Measurements from ENCODE around the gene OSBPL10. TPM values are rescaled to one million over a fixed set of nuclear protein-coding genes. Genes with fewer than 3 reads are reported as not detected.

OSBPL10 gene
- total RNA-seq, 4 donors from 2014 or later, result 7.9 to 25.5 (median 11.8) TPM

GRCh38 chr3:31725568-31725967 is 255.5 kb downstream of the OSBPL10 start:
- H3K4me3 ChIP-seq, result no peak overlapping the region
- no peaks in the 10 kb centered on the region for H3K36me3 ChIP-seq
- TF ChIP-seq POLR2A (IDR thresholded peaks at IDR 0.05), result no peak
- TF ChIP-seq, protein P1, sequence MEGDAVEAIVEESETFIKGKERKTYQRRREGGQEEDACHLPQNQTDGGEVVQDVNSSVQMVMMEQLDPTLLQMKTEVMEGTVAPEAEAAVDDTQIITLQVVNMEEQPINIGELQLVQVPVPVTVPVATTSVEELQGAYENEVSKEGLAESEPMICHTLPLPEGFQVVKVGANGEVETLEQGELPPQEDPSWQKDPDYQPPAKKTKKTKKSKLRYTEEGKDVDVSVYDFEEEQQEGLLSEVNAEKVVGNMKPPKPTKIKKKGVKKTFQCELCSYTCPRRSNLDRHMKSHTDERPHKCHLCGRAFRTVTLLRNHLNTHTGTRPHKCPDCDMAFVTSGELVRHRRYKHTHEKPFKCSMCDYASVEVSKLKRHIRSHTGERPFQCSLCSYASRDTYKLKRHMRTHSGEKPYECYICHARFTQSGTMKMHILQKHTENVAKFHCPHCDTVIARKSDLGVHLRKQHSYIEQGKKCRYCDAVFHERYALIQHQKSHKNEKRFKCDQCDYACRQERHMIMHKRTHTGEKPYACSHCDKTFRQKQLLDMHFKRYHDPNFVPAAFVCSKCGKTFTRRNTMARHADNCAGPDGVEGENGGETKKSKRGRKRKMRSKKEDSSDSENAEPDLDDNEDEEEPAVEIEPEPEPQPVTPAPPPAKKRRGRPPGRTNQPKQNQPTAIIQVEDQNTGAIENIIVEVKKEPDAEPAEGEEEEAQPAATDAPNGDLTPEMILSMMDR (IDR thresholded peaks at IDR 0.05), result no peak
- TF ChIP-seq EP300 (IDR thresholded peaks at IDR 0.05), result no peak
- TF ChIP-seq POLR2AphosphoS5 (IDR thresholded peaks at IDR 0.05), result no peak
- 90 to 91% methylated on average over 3 to 6 of the region's 6 CpGs for WGBS, 2 donors (ENCODE audit: low coverage in 1 of 2)
- no peaks in the 10 kb centered on the region for H3K27me3 ChIP-seq
- H3K4me1 ChIP-seq, result no peaks in the 10 kb centered on the region
- no peak overlapping the region for H3K27ac ChIP-seq
- H3K9me3 ChIP-seq, result no peaks in the 10 kb centered on the region
- no peak for ATAC-seq

- no peaks in the 10 kb centered on the region for H3K27me3 ChIP-seq
- no peak overlapping the region for H3K27ac ChIP-seq
- TF ChIP-seq, protein P1 (IDR thresholded peaks at IDR 0.05), result peak in 1 of 4 experiments; percentile 24
- TF ChIP-seq POLR2AphosphoS5 (IDR thresholded peaks at IDR 0.05) (no peak), EP300 (IDR thresholded peaks at IDR 0.05) (no peak), POLR2A (IDR thresholded peaks at IDR 0.05) (no peak)
- ATAC-seq, result no peak
- WGBS, 2 donors (ENCODE audit: low coverage in 1 of 2), result 81 to 88% methylated on average over 3 of the region's 4 CpGs
- no peaks in the 10 kb centered on the region for H3K9me3 ChIP-seq
- H3K36me3 ChIP-seq, result no peaks in the 10 kb centered on the region
- peaks cover 0 to 4% (median 0%) of the 10 kb centered on the region in 3 donors for H3K4me1 ChIP-seq
- no peak overlapping the region for H3K4me3 ChIP-seq
Observed at GRCh38 chr3:31724651-31725050, 256.4 kb downstream of the OSBPL10 start.

GRCh38 chr3:31724116-31724515 is 256.9 kb downstream of the OSBPL10 start:
- Histone ChIP-seq H3K9me3 (no peaks in the 10 kb centered on the region), H3K4me1 (peaks cover 0 to 4% (median 0%) of the 10 kb centered on the region in 3 donors), H3K27ac (no peak overlapping the region), H3K36me3 (no peaks in the 10 kb centered on the region), H3K4me3 (no peak overlapping the region), H3K27me3 (no peaks in the 10 kb centered on the region)
- ATAC-seq, result no peak
- 79 to 85% methylated on average over 6 of the region's 6 CpGs for WGBS, 2 donors (ENCODE audit: low coverage in 1 of 2)
- no peak for TF ChIP-seq POLR2A (IDR thresholded peaks at IDR 0.05)

DNA sequence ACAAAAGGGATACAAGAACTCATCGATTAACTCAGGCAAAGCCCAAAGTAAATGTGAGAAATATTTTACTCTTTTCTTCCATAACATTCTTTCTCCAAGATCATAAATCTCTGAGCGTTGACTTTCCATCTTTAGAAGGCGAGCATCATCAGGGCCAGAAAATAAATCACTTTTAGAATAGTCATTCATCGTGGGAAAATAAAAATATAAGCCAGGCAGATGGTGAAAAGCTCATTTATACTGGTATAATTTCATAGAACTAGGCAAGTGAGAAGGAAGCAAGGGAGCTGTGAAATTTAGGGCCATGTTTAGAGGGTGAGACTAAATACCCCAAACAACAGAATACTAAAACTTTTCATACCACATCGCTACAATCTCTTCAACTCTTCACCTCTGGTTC is 257.4 kb downstream of the OSBPL10 start:
- no peak for ATAC-seq
- 59 to 69% methylated on average over 5 of the region's 5 CpGs for WGBS, 2 donors (ENCODE audit: low coverage in 1 of 2)

GRCh38 chr3:31721676-31722075 is 259.4 kb downstream of the OSBPL10 start:
- WGBS, 2 donors (ENCODE audit: low coverage in 1 of 2), result 77 to 92% methylated on average over 3 of the region's 3 CpGs

More for the DNA sequence above, 257.4 kb downstream of the OSBPL10 start:
- no peak overlapping the region for H3K4me3 ChIP-seq
- H3K9me3 ChIP-seq, result no peaks in the 10 kb centered on the region
- peaks cover 0 to 4% (median 0%) of the 10 kb centered on the region in 3 donors for H3K4me1 ChIP-seq
- TF ChIP-seq EP300 (IDR thresholded peaks at IDR 0.05) (no peak), POLR2AphosphoS5 (IDR thresholded peaks at IDR 0.05) (no peak), POLR2A (IDR thresholded peaks at IDR 0.05) (no peak)
- TF ChIP-seq, protein P1 (IDR thresholded peaks at IDR 0.05), result no peak
- H3K36me3 ChIP-seq, result no peaks in the 10 kb centered on the region
- no peak overlapping the region for H3K27ac ChIP-seq
- no peaks in the 10 kb centered on the region for H3K27me3 ChIP-seq

DNA sequence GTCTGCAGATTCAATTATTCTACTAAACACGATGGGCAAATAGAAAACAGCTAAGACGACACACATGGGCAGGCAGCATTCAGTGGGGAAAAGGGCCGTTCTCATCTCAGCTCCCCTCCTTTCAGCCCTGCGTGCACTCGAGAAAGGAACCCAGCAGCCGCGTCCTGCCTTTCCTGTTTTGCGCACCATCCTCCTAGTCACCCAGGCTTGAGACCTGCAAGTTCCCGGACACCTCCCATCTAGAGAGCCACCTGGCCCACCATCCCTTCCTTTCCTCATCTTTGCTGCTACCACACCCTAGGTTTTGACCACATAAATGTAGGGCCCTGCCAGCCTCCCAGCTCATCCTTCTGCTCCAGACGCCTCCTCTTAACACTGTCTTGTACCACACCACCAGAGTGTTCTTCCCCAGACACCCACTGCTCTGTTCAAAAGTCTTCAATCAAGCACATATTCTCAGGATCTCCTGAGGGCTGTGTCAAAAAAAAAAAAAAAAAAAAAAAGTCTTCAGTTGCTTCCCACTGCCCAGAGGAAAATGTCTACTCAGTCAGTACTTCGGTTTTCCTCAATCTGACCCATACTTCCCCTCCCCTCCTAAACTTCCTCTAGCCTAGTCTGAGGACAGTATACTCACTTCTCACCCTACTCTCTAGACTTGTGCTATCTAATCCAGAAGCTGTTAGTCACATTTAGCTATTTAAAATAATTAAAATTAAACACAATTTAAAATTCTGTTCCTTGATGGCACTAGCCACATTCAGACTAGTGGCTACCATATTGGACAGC is 266.4 kb downstream of the OSBPL10 start:
- Histone ChIP-seq H3K4me3 (no peak overlapping the region), H3K9me3 (peaks cover 0 to 14% (median 0%) of the 10 kb centered on the region in 3 donors), H3K27ac (no peak overlapping the region), H3K36me3 (no peaks in the 10 kb centered on the region), H3K4me1 (no peaks in the 10 kb centered on the region), H3K27me3 (no peaks in the 10 kb centered on the region)
- 94 to 97% methylated on average over 6 to 11 of the region's 11 CpGs for WGBS, 2 donors (ENCODE audit: low coverage in 1 of 2)
- no peak for TF ChIP-seq EP300 (IDR thresholded peaks at IDR 0.05)
- TF ChIP-seq POLR2A (IDR thresholded peaks at IDR 0.05), result no peak
- TF ChIP-seq, protein P1 (IDR thresholded peaks at IDR 0.05), result no peak
- no peak for TF ChIP-seq POLR2AphosphoS5 (IDR thresholded peaks at IDR 0.05)
- ATAC-seq, result no peak

More at GRCh38 chr3:31721676-31722075, 259.4 kb downstream of the OSBPL10 start:
- ATAC-seq, result no peak
- Histone ChIP-seq H3K9me3 (no peaks in the 10 kb centered on the region), H3K4me3 (no peak overlapping the region), H3K27me3 (no peaks in the 10 kb centered on the region), H3K27ac (no peak overlapping the region), H3K4me1 (peaks cover 0 to 4% (median 0%) of the 10 kb centered on the region in 3 donors), H3K36me3 (no peaks in the 10 kb centered on the region)
- TF ChIP-seq POLR2AphosphoS5 (IDR thresholded peaks at IDR 0.05) (no peak), POLR2A (IDR thresholded peaks at IDR 0.05) (no peak)
